GM18507 (cell line): Measurements from ENCODE around the gene EFNB1.

Source experiments
- DNase-seq: peaks from one replicate; pipeline ENCODE4 v3.0.0; 2011; ENCODE audit warnings: low read depth; ENCODE audit not compliant: insufficient read length; ENCODE audit errors: extremely low spot score
- FAIRE-seq: peaks from 2 replicates; lab custom pipeline; 2011; peaks lifted over from hg19 to GRCh38; lab: Jason Lieb, UNC

Gene EFNB1

DNA sequence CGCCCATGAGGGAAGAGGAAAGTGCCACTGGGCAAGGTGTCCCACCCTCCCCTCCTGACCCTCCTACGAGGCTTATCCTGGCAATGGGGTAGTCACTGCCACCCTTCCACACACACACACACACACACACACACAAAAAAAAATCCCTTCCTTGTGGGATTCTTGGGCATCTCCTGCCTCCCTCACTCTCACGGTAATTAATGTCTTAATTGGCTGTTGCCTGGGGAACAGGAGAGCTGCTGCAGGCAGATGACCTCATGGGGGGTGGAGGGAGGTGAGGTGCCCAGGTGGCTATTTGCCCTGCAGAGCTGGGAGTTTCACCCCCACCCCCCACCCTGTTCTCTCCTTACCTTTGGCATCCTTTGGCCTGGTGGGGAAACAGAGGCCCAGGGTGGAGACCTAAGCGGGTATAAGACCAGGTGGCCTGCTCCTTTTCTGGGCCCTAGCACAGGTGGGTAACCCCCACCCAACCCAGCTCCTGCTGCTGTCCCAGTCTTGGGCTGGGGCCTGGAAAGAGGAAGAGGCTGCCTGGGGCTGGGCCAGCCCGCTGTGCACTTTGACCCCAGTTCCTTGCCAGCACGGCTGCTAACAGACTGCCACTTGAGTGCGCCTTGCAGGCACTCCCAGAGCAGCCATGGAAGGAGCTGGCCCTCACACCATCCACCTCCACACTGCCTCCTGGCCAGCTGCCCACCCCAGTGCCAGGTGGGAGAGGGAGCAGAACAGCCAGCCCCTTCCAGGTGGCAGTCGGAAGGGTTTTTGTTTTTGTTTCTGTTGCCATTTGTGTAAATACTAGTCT, 12.6 kb downstream of the EFNB1 start:
- FAIRE-seq (no peak), DNase-seq (no peak)

DNA sequence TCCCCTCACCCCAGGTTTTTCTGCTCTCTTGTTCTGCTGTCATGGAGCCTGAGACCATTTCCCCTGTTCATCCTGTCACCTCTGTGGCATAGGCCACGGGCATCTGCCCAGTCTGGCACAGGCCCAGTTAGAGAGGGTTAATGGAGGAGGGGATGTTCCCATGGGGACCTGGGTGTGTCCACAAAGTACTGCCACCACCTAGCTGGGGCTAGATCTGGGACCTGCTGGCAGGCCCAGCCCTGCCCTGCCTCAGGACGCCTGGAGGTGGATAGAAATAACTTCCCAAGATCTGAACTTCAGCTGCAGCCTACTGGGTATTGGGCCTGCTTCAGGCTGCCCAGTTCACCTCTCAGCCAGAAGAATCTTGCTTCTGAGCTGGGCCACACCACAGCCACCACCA, 13.5 kb downstream of the EFNB1 start:
- DNase-seq (no peak), FAIRE-seq (no peak)

DNA sequence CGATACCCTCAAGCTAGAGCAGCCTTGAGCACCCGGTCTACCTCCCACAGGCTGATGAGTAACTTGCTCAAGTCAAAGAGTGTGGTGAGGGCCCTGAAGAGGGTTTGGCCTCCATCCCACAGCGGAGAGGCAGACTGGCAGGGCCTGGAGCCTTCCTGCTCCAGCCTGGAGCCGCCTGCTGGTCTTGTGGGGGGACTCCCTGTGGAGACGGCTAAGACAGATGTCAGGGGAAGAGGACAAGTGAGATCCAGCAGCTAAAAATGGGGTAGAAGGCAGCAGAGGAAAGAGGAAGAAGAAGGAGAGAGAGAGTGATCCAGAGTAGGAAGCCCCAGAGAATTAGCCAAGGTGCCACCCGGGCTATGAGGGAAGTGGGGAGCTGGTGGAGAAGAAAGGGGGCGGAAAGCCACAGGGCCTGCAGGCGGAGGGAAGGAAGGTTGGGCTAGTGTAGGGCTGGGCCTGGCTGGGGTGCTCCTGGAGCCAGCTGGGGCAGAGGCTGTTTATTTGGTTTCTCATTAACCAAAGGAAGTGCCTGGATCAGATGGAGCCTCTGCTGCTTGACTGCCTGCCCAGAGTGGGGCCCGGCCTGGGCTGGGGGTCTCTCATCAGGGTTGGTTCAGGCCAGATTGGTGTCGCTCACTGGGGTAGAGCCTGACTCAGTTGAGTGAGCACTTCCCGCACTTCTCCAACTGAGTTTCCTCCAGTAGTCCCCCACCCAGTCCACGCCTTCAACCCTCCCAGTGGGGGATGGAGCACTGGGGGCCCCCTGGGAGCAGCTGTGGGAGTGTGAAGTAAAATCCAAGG, 14.2 kb downstream of the EFNB1 start:
- FAIRE-seq: no peak

GRCh38 chrX:68843992-68844391, 15.2 kb downstream of the EFNB1 start:
- DNase-seq: no peak
- no peak for FAIRE-seq

More for the DNA sequence above, 14.2 kb downstream of the EFNB1 start:
- no peak for DNase-seq

- FAIRE-seq (no peak), DNase-seq (no peak)
These were observed 15.8 kb downstream of the EFNB1 start for GRCh38 chrX:68844581-68844980.

DNA sequence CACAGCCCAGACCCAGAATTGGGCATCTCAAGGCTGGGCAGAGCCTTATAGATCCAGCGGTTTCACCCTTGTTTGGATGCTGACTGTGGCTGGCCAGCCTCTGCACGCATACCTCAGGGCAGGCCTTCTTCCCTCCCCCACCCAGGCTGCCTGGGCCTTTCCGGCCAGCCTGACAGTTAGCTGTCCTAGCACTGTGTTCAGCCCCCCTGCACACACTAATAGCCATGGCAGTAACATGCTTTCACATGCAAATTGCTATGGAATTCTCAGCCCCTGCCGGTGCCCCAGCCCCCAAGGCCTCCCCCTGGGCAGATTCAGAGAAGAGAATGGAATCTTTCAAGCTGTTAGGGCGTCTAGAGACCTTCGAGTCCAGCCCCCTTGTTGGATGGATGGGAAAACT, 17.7 kb downstream of the EFNB1 start:
- no peak for DNase-seq
- no peak for FAIRE-seq

GRCh38 chrX:68847172-68847571, 18.4 kb downstream of the EFNB1 start:
- FAIRE-seq (no peak), DNase-seq (no peak)

DNA sequence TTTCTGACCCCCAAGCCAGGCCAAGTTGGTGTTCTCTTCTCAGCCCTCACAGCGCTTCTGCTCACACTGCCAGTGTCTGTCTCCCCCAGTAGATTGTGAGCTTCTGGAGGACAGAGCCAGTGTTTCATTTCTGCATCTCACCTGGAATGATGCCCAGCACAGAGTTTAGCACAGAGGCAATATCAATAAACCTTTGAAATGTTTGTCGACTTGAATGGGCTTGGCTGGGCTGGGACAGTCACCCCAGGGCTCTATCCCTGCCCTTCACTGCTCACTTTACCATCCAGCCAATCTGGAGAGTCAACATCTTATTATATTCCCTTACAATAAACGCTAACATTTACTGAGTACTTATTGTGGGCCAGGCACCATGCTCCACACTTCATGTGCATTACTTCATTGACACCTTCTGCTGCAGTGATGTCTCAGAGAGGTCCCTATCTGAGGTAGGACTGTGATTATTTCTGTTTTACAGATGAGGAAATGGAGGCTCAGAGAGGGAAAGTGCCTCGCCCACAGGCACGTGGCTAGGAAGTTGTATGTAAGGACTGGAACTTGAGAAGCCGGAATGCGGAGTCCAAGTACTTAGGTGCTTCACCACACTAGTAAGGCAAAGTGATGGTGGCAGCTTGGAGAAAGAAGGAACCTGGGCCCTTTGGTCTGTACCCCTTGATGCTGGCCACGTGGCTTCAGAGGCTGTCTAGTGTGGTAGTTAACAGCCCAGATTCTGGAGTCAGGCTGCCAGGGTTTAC, 19.5 kb downstream of the EFNB1 start:
- FAIRE-seq (no peak), DNase-seq (no peak)

DNA sequence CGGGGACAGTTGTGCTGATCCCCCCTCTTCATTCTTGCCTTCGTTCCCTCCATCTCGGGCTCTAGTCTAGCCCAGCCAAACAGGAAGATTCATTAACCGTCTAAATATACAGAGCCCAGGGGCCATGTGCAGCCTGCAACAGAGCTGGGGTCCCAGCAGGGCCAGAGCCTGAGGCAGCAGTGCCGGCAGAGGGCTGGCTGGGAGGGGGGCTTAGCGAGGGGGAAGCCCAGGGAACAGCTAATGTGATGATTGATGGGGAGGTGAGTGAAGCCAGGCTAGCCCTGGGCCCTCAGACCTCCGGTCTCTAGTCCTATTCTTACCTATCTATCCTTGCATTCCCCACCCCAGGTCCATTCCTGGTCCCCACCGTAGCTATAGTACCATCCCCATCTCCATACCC, 22.3 kb downstream of the EFNB1 start:
- FAIRE-seq (no peak), DNase-seq (no peak)

DNA sequence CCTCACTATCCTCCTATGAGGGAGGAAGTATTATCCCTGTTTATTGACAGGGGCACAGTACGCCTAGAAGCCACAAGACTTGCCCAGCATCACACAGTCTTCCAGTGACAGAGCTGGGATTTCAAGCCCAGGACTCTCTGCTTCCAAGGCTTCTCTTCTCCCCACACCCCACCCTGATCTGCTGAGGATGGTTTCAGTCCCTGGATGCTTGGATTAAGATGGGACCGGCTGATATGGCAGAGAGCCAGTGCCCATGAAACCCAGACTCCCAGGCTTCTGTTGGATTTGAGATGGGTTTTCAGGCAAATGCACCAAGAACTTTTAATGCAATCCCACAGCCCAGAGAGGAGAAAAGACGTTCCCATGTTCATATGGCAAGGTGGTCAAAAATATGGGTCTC, 23.2 kb downstream of the EFNB1 start:
- FAIRE-seq: no peak
- no peak for DNase-seq

DNA sequence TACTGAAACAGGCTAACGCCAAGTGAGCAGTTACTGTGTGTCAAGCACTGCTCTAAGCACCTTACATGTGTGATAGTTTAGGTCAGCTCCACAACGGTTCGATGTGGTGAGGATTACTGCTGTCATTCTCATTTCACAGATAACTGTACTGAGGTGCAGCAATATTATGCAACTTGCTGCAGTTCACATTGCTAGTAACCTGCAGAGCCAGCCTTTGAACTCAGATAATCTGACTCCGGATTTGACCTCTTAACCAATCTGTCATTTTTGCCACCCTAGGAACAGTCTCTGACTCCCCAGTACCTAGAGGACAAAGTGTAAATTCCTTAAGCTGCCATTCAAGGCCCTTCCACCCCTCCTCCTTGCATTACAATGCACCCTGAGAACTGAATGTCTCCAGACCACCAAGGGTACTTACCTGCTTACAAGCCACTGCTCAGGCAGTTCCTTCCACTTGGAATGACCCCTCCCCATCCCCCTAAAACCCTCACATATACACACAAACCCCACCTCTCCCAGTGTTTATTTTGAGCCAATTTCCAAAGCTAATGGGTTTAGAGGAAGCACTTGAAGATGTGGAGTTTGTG, 24.9 kb downstream of the EFNB1 start:
- DNase-seq (no peak), FAIRE-seq (no peak)

DNA sequence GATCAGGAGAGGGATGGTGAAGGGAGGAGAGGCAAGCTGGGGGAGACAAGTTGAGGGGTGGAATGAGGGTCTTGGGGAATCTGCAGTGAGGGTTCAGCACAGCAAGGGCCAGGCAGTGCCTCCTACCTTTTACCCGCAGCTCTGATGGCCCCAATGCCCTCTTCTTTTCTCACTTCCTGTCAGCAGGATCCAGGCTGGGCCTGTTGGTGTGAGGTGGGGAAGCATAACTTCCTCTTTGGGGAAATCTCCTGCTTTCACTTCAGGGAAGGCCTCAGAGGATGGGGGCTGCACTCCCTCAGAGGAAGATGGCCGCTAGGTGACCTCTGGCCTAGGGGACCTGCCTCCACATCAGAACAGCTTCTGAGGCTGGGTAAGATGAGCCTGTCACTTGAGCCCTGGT, 36.5 kb downstream of the EFNB1 start:
- DNase-seq (no peak), FAIRE-seq (peak; percentile 66)

- DNase-seq: no peak
- FAIRE-seq: no peak
These were observed 37.1 kb downstream of the EFNB1 start for GRCh38 chrX:68865926-68866325.

DNA sequence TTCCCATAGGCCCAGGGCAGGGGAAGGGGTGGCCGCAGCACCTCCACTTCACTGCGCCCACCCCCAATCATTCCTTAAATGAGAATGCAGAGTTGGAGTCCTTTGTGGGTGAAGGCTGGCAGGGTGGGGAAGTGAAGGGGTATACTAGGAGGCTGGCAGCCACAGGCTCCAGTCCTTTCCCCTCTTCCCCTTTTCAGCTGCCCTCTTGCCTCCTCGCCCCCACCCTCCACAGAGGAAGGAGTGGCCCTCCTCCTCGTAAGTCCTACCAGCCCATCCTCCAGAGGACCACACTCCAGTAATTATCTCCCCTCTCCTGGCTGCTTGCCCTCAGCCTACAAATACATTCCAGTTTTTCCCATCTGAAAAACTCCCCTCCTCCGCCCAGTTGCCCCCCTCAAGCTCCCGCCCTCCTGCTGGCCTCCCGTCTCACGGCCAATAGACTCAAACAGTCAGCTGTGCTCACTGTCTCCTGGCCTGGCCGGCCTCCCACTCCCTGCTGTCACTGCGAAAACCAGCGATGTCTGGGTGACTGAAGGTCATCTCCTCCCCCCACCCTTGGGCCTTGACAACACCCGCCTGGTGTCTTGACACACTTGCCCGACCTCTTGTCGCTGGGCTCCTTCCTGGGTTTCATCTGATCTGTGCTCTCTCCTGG, 38.8 kb downstream of the EFNB1 start:
- FAIRE-seq (no peak), DNase-seq (no peak)

GRCh38 chrX:68868316-68868715, 39.5 kb downstream of the EFNB1 start:
- FAIRE-seq: no peak
- DNase-seq: no peak

GRCh38 chrX:68868902-68869800, 40.3 kb downstream of the EFNB1 start:
- DNase-seq (no peak), FAIRE-seq (no peak)

DNA sequence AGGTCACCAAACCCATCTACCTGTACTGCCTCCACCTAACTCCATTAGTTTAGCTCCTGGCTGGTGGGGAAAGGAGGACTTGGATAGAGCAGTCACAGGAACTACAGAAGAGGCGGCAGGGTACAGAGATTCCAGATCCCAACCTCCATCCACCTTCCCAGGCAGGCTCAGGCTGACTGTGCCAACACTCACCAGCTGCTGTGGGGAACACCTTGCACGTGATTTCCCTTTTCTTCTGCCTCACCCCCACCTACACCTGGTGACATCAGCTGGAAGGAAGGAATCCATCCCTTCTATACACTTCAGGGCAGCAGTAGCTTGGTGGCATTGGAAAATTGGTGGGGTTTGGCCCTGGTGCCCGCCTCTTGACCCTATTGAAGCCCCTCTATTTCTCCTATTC, 41.5 kb downstream of the EFNB1 start:
- DNase-seq (no peak), FAIRE-seq (no peak)

GRCh38 chrX:68872171-68872570, 43.4 kb downstream of the EFNB1 start:
- FAIRE-seq (no peak), DNase-seq (no peak)
